Mesenteric fat pad (tissue), 1 donor: ENCODE data around the gene PPA2. TPM values are rescaled to one million over a fixed set of nuclear protein-coding genes. Genes with fewer than 3 reads are reported as not detected.

ENCODE experiments used
- DNase-seq: peaks from one replicate; pipeline ENCODE4 v3.0.0-alpha.2; 2020; ENCODE audit warnings: low spot score
- total RNA-seq: library from RNA; stranded (reverse); fragmentation: NEBNext Ultra II Directional; extraction: Animal tissue kit (Norgen Biotek cat#: 25700); gene quantifications from one replicate; pipeline ENCODE4 v1.2.1, GENCODE V29; 2021
- donor health status: DM: yes; HTN: yes; CAD: no.

PPA2 gene
- total RNA-seq, 1 donor from 2014 or later = 67.2 TPM

- no peak for DNase-seq
Measured at GRCh38 chr4:105327222-105327621, 146.6 kb downstream of the PPA2 start.

Other genes with a start within 250 kb of the PPA2 start
- gene ARHGEF38, start 78.6 kb upstream of the PPA2 start, total RNA-seq = not detected
- 15.9 TPM for gene INTS12, start 234.6 kb upstream of the PPA2 start, total RNA-seq
- 6.6 TPM for gene GSTCD, start 234.7 kb upstream of the PPA2 start, total RNA-seq